Measurements from ENCODE around the gene PDLIM1.
"Not testable (repeated sequence)": the region's sequence is repeated elsewhere in the genome, so short reads cannot be mapped to it uniquely, and the experiment has no call there.

Gene PDLIM1

DNA sequence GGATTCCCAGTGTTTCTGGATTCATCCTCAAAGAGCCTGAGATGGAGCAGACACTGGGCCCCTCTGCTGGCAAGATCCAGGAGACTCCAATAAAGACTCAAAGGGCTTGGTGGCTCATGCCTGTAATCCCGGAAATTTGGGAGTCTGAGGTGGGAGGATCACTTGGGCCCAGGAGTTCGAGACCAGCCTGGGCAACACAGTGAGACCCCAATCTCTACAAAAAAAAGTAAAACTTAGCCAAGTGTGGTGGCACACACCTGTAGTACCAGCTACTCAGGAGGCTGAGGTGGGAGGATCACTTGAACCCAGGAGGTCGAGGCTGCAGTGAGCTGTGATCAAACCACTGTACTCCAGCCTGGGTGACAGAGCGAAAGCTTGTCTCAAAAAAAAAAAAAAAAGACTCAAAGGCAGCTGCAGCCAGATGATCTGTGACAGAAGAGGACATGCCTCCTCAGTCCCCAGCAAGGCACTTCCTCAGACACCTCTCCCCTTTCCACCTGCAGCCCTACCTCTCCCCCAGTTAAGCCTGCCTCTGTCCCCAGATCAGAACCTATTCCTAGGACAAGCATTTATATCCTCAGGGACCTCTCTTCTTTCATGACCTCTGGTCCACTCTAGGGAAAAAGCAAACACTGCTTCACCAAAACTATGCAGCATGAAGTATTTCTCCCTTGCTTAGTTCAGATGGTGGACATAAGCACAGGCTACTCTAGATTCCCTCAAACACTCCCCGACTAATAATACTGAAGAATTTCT lies 27.9 kb downstream of the PDLIM1 start:
- no peak for DNase-seq

DNA sequence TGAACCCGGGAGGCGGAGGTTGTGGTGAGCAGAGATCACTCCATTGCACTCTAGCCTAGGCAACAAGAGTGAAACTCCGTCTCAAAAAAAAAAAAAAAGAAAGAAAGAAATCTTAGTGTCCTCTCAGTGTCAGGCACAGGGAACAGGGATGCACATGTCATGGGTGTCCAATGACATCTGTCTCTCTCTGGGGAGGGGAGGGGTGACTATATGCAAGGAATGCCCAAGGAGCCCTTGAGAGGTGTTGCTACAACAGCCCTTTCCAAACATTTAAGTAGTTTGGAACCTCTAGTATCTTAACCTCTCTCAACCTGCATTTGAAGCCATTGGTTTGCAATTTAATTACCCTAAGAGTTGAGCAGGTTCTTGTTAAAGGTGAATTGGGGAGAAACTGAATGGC lies 28.9 kb downstream of the PDLIM1 start:
- no peak for DNase-seq

DNA sequence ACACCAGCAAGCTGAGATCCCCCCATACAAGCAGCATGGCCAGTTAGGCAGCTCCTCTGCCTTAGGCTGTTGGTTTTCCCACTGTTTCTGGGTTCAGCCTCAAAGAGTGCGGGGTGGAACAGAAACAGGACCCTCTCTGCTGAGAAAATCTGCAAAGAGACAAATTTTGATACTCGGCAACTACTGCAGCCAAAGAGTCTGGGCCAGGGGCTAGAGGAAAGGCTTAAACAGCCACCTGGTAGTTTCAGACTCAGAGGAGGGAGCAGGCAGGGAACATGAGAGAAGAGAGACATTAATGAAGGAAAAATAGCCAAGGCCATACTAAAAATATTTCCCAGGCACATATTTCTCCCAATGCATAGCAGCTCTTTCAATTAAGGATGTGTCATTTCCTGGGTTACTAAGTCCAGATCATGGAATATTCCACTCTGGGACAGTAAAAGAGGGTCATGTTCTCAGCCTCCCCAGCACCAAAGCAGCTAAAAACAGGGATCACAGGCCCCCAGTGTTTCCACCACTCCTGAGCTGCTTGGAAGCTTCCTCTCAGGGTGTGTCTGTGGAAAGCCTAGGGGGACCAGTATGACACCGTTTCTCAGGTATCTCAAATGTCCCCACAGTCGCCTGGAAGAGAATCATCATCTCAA lies 29.8 kb downstream of the PDLIM1 start:
- no peak for DNase-seq

DNA sequence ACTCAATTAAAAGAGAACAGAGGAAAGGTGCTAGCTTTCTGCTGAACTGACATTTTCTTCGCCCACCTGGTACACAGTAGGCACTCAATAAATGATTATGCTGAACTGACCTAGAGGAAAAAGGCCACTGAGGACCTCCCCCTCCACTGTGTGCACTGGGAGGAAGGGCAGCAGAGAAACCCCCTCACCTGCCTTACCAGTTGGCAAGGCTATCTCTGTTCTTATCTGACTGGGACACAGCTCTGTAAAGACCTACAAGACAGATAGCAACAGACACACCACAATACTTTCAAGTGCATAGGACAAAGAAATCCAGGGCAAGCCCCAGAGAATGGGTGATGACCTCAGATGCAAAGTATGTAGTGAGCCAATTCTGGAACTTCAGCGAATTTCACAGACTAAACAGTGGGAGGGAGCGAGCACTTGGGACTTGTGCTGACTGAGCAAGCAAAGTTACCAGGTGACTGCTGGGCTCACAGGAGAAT lies 30.4 kb downstream of the PDLIM1 start:
- no peak for DNase-seq

DNA sequence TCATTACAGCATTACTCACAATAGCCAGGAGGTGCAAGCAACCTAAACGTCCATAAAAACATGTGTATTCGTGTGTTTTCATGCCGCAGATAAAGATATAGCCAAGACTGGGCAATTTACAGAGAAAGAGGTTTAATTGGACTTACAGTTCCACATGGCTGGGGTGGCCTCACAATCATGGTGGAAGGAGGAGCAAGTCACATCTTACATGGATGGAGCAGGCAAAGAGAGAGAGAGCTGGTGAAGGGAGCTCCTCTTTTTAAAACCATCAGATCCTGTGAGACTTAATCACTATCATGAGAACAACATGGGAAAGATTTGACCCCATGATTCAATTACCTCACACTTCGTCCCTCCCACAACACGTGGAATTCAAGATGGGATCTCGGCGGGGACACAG lies 33.0 kb downstream of the PDLIM1 start:
- no peak for DNase-seq

DNA sequence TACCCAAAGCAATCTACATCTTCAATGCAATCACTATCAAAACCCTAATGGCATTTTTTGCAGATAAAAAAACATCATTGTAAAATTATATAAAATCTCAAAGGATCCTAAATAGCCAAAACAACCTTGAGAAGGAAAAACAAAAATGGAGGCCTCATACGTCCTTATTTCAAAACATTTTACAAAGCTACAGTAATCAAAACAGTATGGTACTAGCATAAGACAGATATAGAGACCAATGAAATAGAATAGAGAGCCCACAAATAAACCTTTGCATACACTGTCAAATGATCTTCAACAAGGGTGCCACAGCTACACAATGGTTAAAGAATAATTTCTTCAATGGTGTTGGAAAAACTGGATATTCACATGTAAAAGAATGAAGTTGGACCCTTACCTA lies 34.5 kb downstream of the PDLIM1 start:
- DNase-seq: no peak

DNA sequence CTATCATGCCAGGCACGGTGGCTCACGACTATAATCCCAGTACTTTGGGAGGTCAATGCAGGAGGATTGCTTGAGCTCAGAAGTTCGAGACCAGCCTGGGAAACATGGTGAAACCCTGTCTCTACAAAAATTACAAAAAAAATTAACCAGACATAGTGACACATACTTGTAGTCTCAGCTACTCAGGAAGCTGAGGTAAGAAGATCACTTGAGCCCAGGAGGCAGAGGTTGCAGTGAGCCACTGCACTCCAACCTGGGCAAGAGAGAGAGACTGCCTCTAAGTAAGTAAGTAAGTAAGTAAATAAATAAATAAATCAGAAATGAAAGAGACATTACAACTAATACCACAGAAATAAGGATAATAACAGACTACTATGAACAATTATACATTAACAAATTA lies 36.2 kb downstream of the PDLIM1 start:
- DNase-seq: no peak

DNA sequence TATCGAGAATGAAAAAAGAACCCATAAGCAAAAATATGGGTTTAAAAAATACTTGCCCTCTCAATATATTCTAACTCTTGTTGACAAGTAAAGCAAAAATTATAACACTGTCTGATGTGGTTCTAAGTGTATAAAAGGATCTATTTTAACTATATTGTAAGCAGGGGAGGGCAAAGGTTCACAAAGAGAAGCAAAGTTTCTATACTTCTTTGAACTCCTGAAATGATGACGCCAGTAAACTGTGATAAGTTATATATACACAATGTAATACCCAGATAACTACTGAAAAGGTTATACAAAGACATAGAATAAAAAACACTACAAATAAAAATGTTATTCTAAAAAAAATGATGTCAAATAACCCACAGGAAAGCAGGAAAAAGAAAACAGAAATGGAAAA lies 37.1 kb downstream of the PDLIM1 start:
- no peak for DNase-seq

DNA sequence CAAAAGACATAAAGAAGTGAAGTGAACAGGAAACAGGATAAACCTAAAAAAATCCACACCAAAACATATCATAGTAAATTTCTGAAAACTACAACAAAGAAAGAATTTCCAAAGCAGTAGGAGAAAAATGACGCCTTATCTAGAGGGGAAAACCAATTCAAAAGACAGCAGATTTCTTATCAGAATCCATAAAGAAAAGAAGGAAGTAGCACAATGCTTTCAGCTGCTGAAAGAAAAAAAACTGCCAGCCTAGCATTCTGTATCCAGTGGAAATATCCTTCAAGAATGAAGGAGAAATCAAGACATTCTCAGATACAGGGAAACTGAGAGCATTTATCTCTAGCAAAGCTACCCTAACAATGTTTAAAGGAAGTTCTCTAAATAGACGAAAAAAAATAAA lies 37.8 kb downstream of the PDLIM1 start:
- DNase-seq: no peak

DNA sequence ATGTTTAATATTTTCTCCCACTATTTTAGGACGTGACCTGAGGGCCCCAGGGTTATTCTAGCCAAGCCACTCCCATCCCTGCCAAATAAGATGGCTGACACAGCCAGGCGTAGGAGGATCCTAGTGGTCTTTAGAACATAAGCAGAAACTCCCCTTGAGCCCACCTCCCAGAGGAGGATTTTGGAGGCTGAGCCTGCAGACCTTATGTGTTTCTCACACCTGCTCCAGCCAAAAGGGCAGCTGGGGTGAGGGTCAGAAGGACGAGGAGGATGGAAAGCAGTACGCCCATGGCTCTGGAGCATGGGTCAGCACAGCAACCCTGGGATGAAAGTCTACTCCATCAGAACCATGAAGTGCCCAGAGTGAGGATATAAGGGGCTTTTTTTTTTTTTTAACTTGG lies 39.9 kb downstream of the PDLIM1 start:
- no peak for DNase-seq

DNA sequence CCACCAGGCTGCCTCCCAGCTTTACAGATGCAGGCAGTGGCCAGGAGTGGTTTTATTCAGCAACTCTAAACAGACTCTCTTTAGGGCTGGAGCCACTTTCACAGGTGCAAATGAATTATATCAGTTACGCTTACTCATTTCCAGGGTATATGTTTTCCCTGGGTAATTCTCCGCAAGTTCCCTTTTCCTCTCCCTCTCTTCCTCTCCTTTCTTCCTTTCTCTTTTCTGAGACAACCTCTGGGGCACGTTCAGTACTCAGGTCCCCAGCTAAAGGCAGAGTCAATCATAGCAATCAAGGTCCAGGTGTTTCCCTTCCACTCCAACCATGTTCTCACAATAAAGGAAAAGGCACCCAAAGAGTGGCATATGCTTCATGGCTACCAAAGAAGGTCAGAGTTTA lies 41.3 kb downstream of the PDLIM1 start:
- no peak for DNase-seq

DNA sequence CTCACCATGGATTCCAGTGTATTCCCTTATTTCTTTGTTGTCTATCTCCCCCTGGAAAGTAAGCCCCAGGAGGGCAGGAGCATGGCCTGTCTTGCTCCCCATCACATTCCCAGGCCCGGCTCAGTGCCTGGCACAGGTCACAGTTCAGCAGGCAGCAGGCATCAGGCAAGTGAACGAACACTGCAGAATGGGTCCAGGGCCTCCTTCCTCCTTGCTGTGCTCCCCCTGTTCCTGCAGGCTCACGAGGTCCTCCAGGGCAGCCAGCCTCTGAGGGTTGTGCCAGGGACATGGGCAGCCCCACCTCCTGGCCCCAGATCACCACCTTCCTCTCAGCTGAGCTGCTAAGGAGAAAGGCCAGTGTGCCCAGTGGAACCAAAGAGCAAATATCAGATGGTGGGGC lies 41.8 kb downstream of the PDLIM1 start:
- DNase-seq: no peak

DNA sequence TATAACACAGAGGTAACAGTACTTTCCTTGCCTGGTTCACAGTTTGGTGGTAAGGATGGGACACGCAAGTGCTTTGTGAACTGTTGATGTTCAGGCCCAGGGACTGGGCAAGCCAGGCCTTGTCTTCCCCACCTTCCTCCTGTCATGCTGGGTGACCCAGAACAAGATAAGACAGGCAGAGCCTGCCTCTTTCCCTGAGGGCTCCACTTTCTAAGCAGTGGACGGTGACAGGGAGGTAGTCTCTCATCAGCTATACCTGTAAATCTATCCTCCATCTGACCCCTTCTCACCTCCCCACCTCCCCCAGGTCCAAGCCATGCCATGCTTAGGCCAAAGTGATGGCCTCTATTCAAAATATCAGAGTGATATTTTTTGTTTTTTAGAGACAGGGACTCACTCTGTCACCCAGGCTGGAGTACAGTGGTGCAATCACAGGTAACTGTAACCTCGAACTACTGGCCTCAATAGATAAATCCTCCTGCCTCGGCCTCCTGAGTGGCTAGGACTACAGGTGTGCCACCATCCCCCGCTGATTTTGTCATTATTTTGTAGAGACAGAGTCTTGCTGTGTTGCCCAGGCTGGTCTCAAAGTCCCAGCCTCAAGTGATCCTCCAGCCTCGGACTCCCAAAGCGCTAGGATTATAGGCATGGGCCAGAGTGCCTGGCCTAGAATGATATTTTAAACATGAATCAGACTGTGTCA lies 42.8 kb downstream of the PDLIM1 start:
- no peak for DNase-seq

DNA sequence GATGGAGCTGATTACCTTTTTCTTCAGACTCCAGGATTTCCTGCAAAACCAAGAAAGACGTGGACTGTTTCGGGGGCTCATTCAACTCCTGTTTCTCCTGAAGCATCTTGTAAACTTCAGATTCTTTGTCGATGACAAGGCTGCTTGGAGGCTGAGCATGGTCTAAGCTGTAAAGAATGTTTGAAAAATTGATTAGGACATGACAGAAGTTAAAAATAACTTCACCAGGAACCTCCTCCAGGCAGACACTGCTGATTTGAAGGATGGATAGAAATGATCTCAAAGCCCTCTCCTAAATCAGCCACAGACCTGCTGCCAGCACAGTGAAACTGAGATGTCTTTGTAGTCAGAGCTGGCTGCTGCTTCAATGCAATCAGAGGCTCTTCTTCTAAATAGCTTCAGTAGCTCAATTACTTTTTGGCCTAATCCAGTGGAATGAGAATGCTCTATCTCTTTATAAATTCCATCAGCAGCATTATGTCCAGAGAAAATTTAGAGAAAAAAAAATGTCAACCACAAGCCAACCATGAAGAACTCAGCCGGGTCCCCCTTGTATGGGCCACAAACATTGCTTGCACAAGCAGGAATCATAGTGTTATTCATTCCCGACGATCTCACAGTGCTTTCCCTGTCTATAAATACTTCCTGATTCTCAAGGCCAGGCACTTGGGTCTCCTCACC lies 43.5 kb downstream of the PDLIM1 start:
- no peak for DNase-seq

DNA sequence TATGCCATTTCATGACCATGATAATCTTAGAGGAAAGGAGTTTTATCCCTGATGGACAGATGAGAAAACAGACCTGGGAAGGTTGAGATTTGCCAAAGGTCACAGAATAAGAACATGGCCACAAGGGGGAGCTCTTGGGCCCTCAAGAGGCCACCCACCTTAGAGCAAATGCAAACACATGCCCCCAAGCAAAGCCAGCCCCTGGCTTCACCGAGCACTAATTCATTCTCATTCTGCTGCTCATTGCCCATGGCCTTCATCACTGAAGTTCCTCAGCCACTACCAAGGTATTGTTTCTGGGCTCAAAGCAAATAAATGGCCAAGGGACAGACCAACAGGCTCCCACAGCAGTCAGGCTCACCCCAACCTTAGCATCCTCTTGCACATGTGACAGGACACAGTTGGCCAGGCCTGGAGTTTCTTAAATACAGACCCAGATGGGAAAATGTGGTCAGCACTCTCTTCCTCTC lies 44.2 kb downstream of the PDLIM1 start:
- DNase-seq: no peak

DNA sequence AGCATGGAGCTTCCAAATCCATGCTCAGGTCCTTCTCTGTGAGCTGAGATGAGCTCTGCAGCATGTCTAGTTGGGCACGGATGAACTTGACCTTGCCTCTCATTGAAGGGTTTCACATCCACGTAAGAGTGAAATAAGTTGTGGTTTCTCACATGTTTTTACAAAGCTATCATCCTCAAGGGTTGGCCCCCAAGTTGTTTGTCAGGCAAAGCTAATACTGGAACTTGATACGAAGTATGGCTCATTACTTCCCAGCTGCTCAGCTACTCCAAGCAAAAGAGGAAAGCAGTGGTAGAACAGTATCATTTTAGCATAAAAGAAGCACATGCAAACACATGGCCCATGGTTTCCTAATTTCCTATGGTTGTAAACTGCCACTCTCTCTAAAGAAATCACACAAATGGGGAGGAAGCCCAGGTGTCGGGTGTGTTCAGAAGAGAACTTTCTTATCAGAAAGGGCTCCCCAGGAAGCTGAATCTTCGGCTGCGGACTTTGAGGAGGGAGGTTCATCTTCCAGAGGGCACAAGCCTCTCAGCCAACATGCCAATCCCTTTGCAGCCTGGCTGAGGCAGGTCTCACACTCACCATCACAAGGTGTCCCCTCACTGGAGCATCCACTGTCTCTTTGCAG lies 45.3 kb downstream of the PDLIM1 start:
- DNase-seq: no peak

DNA sequence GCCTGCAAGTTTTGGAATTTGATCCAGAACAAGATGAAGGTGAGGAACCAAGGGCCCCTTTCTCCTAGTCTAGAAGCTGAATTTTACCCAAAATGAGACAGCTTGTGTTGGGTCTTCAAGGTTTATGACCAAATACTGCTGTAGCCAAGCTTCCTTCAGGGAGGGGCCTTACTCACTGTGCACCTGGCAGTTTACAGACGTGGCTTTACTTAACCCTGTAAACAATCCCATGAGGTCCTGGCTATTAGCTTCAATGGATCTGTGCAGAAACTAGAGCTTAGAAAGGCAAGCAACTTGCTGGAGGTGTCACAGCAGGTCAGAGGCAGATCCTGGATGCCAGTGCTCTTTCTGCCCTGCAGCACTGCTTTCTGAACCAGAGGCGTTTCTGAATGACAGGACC lies 46.7 kb downstream of the PDLIM1 start:
- no peak for DNase-seq

DNA sequence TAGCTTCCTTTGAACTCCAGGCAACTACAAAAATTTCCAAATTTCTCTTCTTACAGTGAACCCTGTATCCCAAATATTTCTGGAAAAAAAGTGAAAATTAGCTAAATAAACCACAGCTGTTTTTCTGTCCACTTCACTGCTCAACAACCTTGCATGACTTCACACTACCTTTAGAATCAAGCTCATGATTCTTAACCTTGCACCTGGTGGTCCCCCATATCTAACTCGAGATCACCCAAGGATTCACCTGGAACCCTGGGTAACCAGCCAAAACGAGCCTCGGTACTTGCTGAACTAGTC lies 47.5 kb downstream of the PDLIM1 start:
- DNase-seq: no peak

DNA sequence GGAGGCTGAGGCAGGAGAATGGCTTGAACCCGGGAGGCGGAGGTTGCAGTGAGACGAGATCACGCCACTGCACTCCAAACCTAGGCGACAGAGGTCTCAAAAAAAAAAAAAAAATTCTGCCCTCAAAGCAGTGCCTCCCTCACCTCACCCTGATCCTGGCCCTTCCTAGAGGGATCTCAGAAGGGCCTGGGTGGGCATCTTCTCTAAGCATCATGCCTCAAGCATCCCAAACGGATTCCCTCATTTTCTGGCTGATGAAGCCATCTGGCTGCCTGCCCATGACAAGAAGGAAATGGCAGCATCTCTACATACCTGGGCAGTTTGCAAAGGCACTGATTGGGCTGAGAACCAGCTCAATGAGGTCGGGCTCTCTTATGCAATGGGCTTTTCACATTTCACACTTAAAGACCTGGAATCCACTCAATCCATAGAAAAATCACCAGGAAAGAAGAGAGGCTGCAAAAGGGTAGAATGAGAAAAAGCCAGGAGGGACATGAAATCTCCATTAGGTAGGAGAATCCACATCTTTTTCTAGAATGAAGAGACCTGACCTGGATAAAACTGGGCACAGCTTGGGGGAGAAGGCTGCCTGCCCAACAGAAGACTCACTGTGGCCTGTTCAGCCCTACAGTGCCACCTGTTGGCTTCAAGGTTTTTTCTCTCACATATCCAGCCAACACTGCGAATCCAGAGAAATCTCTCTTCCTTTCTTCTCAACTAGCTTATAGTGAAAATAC lies 48.1 kb downstream of the PDLIM1 start:
- no peak for DNase-seq

DNA sequence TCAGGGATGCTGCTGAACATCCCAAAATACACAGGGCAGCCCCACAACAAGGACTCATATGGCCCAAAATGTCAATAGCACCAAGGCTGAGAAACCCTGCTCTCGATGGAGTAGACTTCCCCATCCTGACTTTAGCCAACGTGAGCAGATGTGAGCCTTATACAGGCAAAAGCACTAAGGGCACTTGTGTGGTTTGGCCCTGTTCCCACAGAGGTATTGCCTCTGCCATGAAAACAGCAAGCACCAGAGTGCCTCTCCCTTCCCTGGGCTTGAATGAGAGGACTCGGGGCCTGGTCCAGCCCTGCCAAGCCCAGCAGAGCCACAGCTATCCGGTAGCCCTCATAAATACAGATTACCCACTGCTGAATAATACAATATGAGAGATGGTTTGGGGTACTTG lies 49.3 kb downstream of the PDLIM1 start:
- no peak for DNase-seq

DNA sequence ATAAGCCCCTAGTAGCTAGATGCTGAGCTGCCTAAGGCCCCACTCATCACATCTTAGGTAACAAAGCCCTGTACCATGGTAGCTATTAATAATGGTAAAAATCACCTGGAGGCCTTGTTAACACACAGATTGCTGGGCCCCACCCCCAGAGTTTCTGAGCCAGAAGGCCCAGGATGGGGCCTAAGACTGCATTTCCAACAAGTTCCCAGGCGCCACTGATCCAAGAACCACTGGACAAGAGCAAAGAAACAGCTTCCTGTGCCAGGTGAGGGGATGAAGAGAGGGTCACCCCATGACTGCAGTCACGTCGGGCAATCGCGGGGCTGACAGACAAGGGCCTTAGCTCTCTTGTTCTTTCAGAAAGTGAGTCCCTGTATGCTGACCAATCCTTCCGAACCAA lies 50.0 kb downstream of the PDLIM1 start:
- no peak for DNase-seq

DNA sequence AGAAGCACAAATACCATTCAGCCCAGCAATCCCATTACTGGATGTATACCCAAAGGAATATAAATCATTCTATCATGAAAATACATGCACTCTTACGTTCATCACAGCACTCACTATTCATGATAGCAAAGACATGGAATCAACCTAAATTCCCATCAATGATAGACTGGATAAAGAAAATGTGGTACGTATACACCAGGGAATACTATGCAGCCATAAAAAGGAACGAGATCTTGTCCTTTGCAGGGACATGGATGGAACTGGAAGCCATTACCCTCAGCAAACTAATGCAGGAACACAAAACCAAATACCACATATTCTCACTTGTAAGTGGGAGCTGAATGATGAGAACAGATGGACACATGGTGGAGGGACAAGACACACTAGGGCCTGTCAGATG lies 50.7 kb downstream of the PDLIM1 start:
- DNase-seq: not testable (repeated sequence)
